HG03196 (cell line): Measurements from ENCODE around the gene ATP5F1C.

Source experiments
- ATAC-seq: cut with Tn5 transposase; IDR thresholded peaks from one replicate; pipeline ENCODE4 v1.9.1; 2021; ENCODE audit not compliant: unreplicated experiment

The ATP5F1C gene

GRCh38 chr10:7836571-7836970 lies 48.6 kb downstream of the ATP5F1C start:
- ATAC-seq, result no peak

- no peak for ATAC-seq
These were observed 58.6 kb downstream of the ATP5F1C start for GRCh38 chr10:7846591-7846990.

- no peak for ATAC-seq
These were observed 65.4 kb downstream of the ATP5F1C start for GRCh38 chr10:7853226-7853842.

- no peak for ATAC-seq
These were observed 65.9 kb downstream of the ATP5F1C start for GRCh38 chr10:7853890-7854289.

GRCh38 chr10:7855205-7855604 lies 67.2 kb downstream of the ATP5F1C start:
- ATAC-seq, result no peak

GRCh38 chr10:7856678-7857077 lies 68.7 kb downstream of the ATP5F1C start:
- ATAC-seq, result no peak

- ATAC-seq, result no peak
These were observed 69.3 kb downstream of the ATP5F1C start for GRCh38 chr10:7857262-7857661.
